Ishikawa (cell line): ENCODE data around the gene ZNF132.

Experiments used
- CEBPB ChIP-seq: IDR thresholded peaks from 2 replicates; pipeline ENCODE4 v1.6.1; 2012
- CREB1 ChIP-seq: IDR thresholded peaks from 2 replicates; pipeline ENCODE4 v1.6.1; 2012; ENCODE audit warnings: low read depth
- EGR1 ChIP-seq: IDR thresholded peaks from 2 replicates; pipeline ENCODE4 v1.6.1; 2012
- EP300 ChIP-seq: IDR thresholded peaks from 2 replicates; pipeline ENCODE4 v1.6.1; 2012; ENCODE audit warnings: borderline replicate concordance
- FOXM1 ChIP-seq: IDR thresholded peaks from 2 replicates; pipeline ENCODE4 v1.6.1; 2012; ENCODE audit warnings: low read depth, borderline replicate concordance
- MAX ChIP-seq: IDR thresholded peaks from 2 replicates; pipeline ENCODE4 v1.6.1; 2012
- NFIC ChIP-seq: IDR thresholded peaks from 2 replicates; pipeline ENCODE4 v1.6.1; 2012
- RAD21 ChIP-seq: IDR thresholded peaks from 2 replicates; pipeline ENCODE4 v1.6.1; 2012; ENCODE audit warnings: low read depth
- REST ChIP-seq: IDR thresholded peaks from 2 replicates; pipeline ENCODE4 v1.6.1; 2012; ENCODE audit warnings: low read depth, mild to moderate bottlenecking
- TAF1 ChIP-seq: IDR thresholded peaks from 2 replicates; pipeline ENCODE4 v1.6.1; 2012; ENCODE audit warnings: low read depth, mild to moderate bottlenecking
- TCF12 ChIP-seq: IDR thresholded peaks from 2 replicates; pipeline ENCODE4 v1.6.1; 2012; ENCODE audit warnings: low read depth
- TEAD4 ChIP-seq: IDR thresholded peaks from 2 replicates; pipeline ENCODE4 v1.6.1; 2012
- USF1 ChIP-seq: IDR thresholded peaks from 2 replicates; pipeline ENCODE4 v1.6.1; 2012
- YY1 ChIP-seq: IDR thresholded peaks from 2 replicates; pipeline ENCODE4 v1.6.1; 2012; ENCODE audit warnings: low read depth
- ZBTB7A ChIP-seq: IDR thresholded peaks from 2 replicates; pipeline ENCODE4 v1.6.1; 2012; ENCODE audit warnings: low read depth

Gene ZNF132

GRCh38 chr19:58398545-58398944, 41.4 kb downstream of the ZNF132 start:
- no peak for TF ChIP-seq TAF1
- no peak for TF ChIP-seq MAX
- no peak for TF ChIP-seq TCF12
- TF ChIP-seq RAD21 = no peak
- no peak for TF ChIP-seq CREB1
- no peak for TF ChIP-seq TEAD4
- TF ChIP-seq USF1 = no peak
- TF ChIP-seq FOXM1 = no peak

GRCh38 chr19:58398087-58398486, 41.9 kb downstream of the ZNF132 start:
- TF ChIP-seq CREB1 = no peak
- no peak for TF ChIP-seq FOXM1
- TF ChIP-seq TEAD4 = no peak
- no peak for TF ChIP-seq TAF1
- no peak for TF ChIP-seq REST
- no peak for TF ChIP-seq EP300
- no peak for TF ChIP-seq TCF12
- no peak for TF ChIP-seq MAX
- TF ChIP-seq CEBPB = no peak
- no peak for TF ChIP-seq ZBTB7A

GRCh38 chr19:58397533-58398037, 42.4 kb downstream of the ZNF132 start:
- TF ChIP-seq CREB1 (no peak), TCF12 (no peak), YY1 (no peak), ZBTB7A (no peak)

- TF ChIP-seq FOXM1 (no peak), YY1 (no peak), TEAD4 (no peak), NFIC (no peak), CREB1 (no peak), RAD21 (no peak), EGR1 (no peak), CEBPB (no peak), TCF12 (no peak)
Measured at GRCh38 chr19:58396691-58397532, 43.0 kb downstream of the ZNF132 start.

GRCh38 chr19:58395979-58396627, 43.9 kb downstream of the ZNF132 start:
- TF ChIP-seq EGR1 (no peak), RAD21 (no peak), MAX (no peak), YY1 (no peak), TEAD4 (no peak), TAF1 (no peak), REST (no peak)

- TF ChIP-seq MAX = 0 out of 2 replicates have a peak, but pooled peaks have one; percentile 12
- TF ChIP-seq CEBPB = no peak
- no peak for TF ChIP-seq CREB1
- peak; percentile 18; the same call in 1 of the 2 replicates for TF ChIP-seq TAF1
Measured at GRCh38 chr19:58395220-58395978, 44.6 kb downstream of the ZNF132 start, which contains the start of gene RNF225. TSS of gene RNF225 (plus strand) at chr19:58395656. CDS start at chr19:58396090, 434 bp downstream.
